ENCODE data around the gene SELENOI.

The SELENOI gene

GRCh38 chr2:26428846-26429245 is 82.9 kb downstream of the SELENOI start:
- DNase-seq (ENCODE audit: low spot score), result no peak
- in situ Hi-C loops (cut with MboI; ENCODE audit: low sequenced_read_pairs, unreplicated experiment), result no loop called here
- no peak for TF ChIP-seq CTCF (IDR thresholded peaks at IDR 0.05; ENCODE audit: borderline replicate concordance, control extremely low read depth, extremely low read depth, insufficient read depth, missing control alignments)

GRCh38 chr2:26429779-26430578 is 84.0 kb downstream of the SELENOI start:
- TF ChIP-seq CTCF (IDR thresholded peaks at IDR 0.05; ENCODE audit: borderline replicate concordance, control extremely low read depth, extremely low read depth, insufficient read depth, missing control alignments), result no peak
- in situ Hi-C loops (cut with MboI; ENCODE audit: low sequenced_read_pairs, unreplicated experiment), result no loop called here
- no peak for DNase-seq (ENCODE audit: low spot score)

GRCh38 chr2:26430826-26431225 is 84.9 kb downstream of the SELENOI start:
- in situ Hi-C loops (cut with MboI; ENCODE audit: low sequenced_read_pairs, unreplicated experiment), result no loop called here
- no peak for TF ChIP-seq CTCF (IDR thresholded peaks at IDR 0.05; ENCODE audit: borderline replicate concordance, control extremely low read depth, extremely low read depth, insufficient read depth, missing control alignments)
- DNase-seq (ENCODE audit: low spot score), result no peak

- no peak for TF ChIP-seq CTCF (IDR thresholded peaks at IDR 0.05; ENCODE audit: borderline replicate concordance, control extremely low read depth, extremely low read depth, insufficient read depth, missing control alignments)
- in situ Hi-C loops (cut with MboI; ENCODE audit: low sequenced_read_pairs, unreplicated experiment), result no loop called here
- DNase-seq (ENCODE audit: low spot score), result no peak
These were observed 86.4 kb downstream of the SELENOI start for GRCh38 chr2:26432363-26432762.

- DNase-seq (ENCODE audit: low spot score), result no peak
- TF ChIP-seq CTCF (IDR thresholded peaks at IDR 0.05; ENCODE audit: borderline replicate concordance, control extremely low read depth, extremely low read depth, insufficient read depth, missing control alignments), result no peak
- in situ Hi-C loops (cut with MboI; ENCODE audit: low sequenced_read_pairs, unreplicated experiment), result no loop called here
These were observed 86.9 kb downstream of the SELENOI start for GRCh38 chr2:26432859-26433258.

GRCh38 chr2:26435106-26435505 is 89.2 kb downstream of the SELENOI start:
- in situ Hi-C loops (cut with MboI; ENCODE audit: low sequenced_read_pairs, unreplicated experiment), result no loop called here
- TF ChIP-seq CTCF (IDR thresholded peaks at IDR 0.05; ENCODE audit: borderline replicate concordance, control extremely low read depth, extremely low read depth, insufficient read depth, missing control alignments), result no peak
- DNase-seq (ENCODE audit: low spot score), result no peak
